Osteoblast (primary cell): Measurements from ENCODE around the gene PITRM1. TPM values are rescaled to one million over a fixed set of nuclear protein-coding genes. Genes with fewer than 3 reads are reported as not detected.

Experiments used
- DNase-seq: peaks from one replicate; pipeline ENCODE4 v3.0.0; 2011; ENCODE audit warnings: low spot score, mixed read lengths; ENCODE audit not compliant: insufficient read length; ENCODE audit errors: missing footprints
- H2AFZ ChIP-seq: 2 replicates; pipeline ENCODE4 v1.6.0; 2011; ENCODE audit warnings: mild to moderate bottlenecking, low read length
- H3K27ac ChIP-seq: 2 replicates; pipeline ENCODE4 v1.5.1; 2011; ENCODE audit warnings: mild to moderate bottlenecking, low read depth, low read length, moderate library complexity
- H3K27me3 ChIP-seq: 2 replicates; pipeline ENCODE4 v1.6.0; 2012; ENCODE audit warnings: mild to moderate bottlenecking, control low read depth, inconsistent platforms, low read length, moderate library complexity; ENCODE audit not compliant: insufficient read depth
- H3K36me3 ChIP-seq: 2 replicates; pipeline ENCODE4 v1.5.1; 2011; ENCODE audit warnings: mild to moderate bottlenecking, low read length, control low read depth, moderate library complexity; ENCODE audit not compliant: insufficient read depth
- H3K4me1 ChIP-seq: 2 replicates; pipeline ENCODE4 v1.5.1; 2011; ENCODE audit warnings: mild to moderate bottlenecking, low read length, control low read depth, moderate library complexity; ENCODE audit not compliant: insufficient read depth
- H3K4me2 ChIP-seq: 2 replicates; pipeline ENCODE4 v1.6.0; 2011; ENCODE audit warnings: mild to moderate bottlenecking, low read length; ENCODE audit not compliant: insufficient read depth
- H3K4me3 ChIP-seq: fragments of 200-600 bp; sonication (generic); 3 replicates; pipeline ENCODE4 v1.5.1; 2012; ENCODE audit warnings: mild to moderate bottlenecking, low read length, inconsistent platforms; ENCODE audit not compliant: insufficient read depth
- H3K79me2 ChIP-seq: 2 replicates; pipeline ENCODE4 v1.6.0; 2012; ENCODE audit warnings: mild to moderate bottlenecking, low read length, control low read depth, inconsistent platforms; ENCODE audit not compliant: insufficient read depth
- H3K9me3 ChIP-seq: 2 replicates; pipeline ENCODE4 v1.5.1; 2011; ENCODE audit warnings: low read depth, low read length, control low read depth
- H4K20me1 ChIP-seq: 2 replicates; pipeline ENCODE4 v1.6.0; 2012; ENCODE audit warnings: mild to moderate bottlenecking, low read length, control low read depth; ENCODE audit not compliant: insufficient read depth
- CTCF ChIP-seq: IDR thresholded peaks from 2 replicates; pipeline ENCODE4 v1.5.1; 2011; ENCODE audit warnings: mild to moderate bottlenecking, low read depth, low read length, moderate library complexity; ENCODE audit errors: extremely low read depth
- total RNA-seq: library from RNA; depleted of rRNA; stranded (reverse); fragments of >200 nt; gene quantifications from 2 replicates; pipeline ENCODE4 v1.2.3, GENCODE V29; 2012

PITRM1 gene
- total RNA-seq, 1 donor, result 89.8 TPM

- Histone ChIP-seq H3K9me3 (no peaks in the 10 kb centered on the region), H3K27me3 (no peaks in the 10 kb centered on the region), H3K27ac (peak overlapping the region; percentile 97), H3K79me2 (peaks cover 30% of the 10 kb centered on the region), H2AFZ (no peak overlapping the region), H3K4me1 (peaks cover 10% of the 10 kb centered on the region), H3K4me3 (no peak overlapping the region), H4K20me1 (no peaks in the 10 kb centered on the region), H3K36me3 (peaks cover 76% of the 10 kb centered on the region), H3K4me2 (no peak overlapping the region)
- peak; percentile 37 for DNase-seq
- TF ChIP-seq CTCF, result no peak
These were observed 63.9 kb downstream of the PITRM1 start for GRCh38 chr10:3108575-3109105.

- Histone ChIP-seq H3K79me2 (peaks cover 28% of the 10 kb centered on the region), H3K4me3 (peak overlapping the region; percentile 12), H3K4me2 (peak overlapping the region; percentile 75)
These were observed 64.5 kb downstream of the PITRM1 start for GRCh38 chr10:3108033-3108432.

GRCh38 chr10:3107426-3107961 lies 65.1 kb downstream of the PITRM1 start:
- H2AFZ ChIP-seq, result no peak overlapping the region

More at GRCh38 chr10:3108033-3108432, 64.5 kb downstream of the PITRM1 start:
- no peaks in the 10 kb centered on the region for H3K27me3 ChIP-seq
- peaks cover 10% of the 10 kb centered on the region for H3K4me1 ChIP-seq
- DNase-seq, result peak; percentile 71
- no peaks in the 10 kb centered on the region for H4K20me1 ChIP-seq
- H2AFZ ChIP-seq, result no peak overlapping the region
- peaks cover 75% of the 10 kb centered on the region for H3K36me3 ChIP-seq
- no peaks in the 10 kb centered on the region for H3K9me3 ChIP-seq
- TF ChIP-seq CTCF, result no peak
- H3K27ac ChIP-seq, result peak overlapping the region; percentile 97

More at GRCh38 chr10:3107426-3107961, 65.1 kb downstream of the PITRM1 start:
- TF ChIP-seq CTCF, result no peak
- H3K4me3 ChIP-seq, result peak overlapping the region; percentile 12
- H3K27me3 ChIP-seq, result no peaks in the 10 kb centered on the region
- no peaks in the 10 kb centered on the region for H3K9me3 ChIP-seq
- H3K79me2 ChIP-seq, result peaks cover 33% of the 10 kb centered on the region
- H3K36me3 ChIP-seq, result peaks cover 74% of the 10 kb centered on the region
- H4K20me1 ChIP-seq, result no peaks in the 10 kb centered on the region
- peak overlapping the region; percentile 97 for H3K27ac ChIP-seq
- peak overlapping the region; percentile 75 for H3K4me2 ChIP-seq
- H3K4me1 ChIP-seq, result peaks cover 10% of the 10 kb centered on the region
- DNase-seq, result peak; percentile 99
